Common myeloid progenitor, CD34-positive (primary cell): ENCODE measurements around the gene KLHL29.

Source experiments
- CTCF ChIA-PET: fragments of 350-600 bp; sonication (Branson Sonifier 250); formaldehyde crosslinking; loops from one replicate; lab custom pipeline; 2021; ENCODE audit warnings: antibody characterized with exemption; lab: Charles Lee
- POLR2A ChIA-PET: fragments of 350-600 bp; sonication (Branson Sonifier 250); formaldehyde crosslinking; loops from one replicate; lab custom pipeline; 2021; ENCODE audit warnings: antibody characterized with exemption; lab: Charles Lee
- DNase-seq, 3 donors: peaks; one replicate each; pipeline versions ENCODE4 v3.0.0 to v3.0.0-alpha.2; 2013
- H3K27ac ChIP-seq, 2 experiments: 1 replicate in 1 of 2; 2 replicates in 1 of 2; pipeline ENCODE4 v1.7.0; 2013; ENCODE audit warnings: inconsistent platforms in 2 of 2, low read length in 2 of 2, mild to moderate bottlenecking in 2 of 2, low read depth in 1 of 2, moderate library complexity in 1 of 2; ENCODE audit not compliant: severe bottlenecking in 2 of 2, insufficient read depth in 1 of 2, poor library complexity in 1 of 2
- H3K27me3 ChIP-seq, 5 experiments: replicated peaks in 2 of 5; 1 replicate in 3 of 5; 2 replicates in 2 of 5; pipeline versions ENCODE4 v1.6.1 to v1.7.0; 2013; ENCODE audit warnings: low read length in 4 of 5, mild to moderate bottlenecking in 2 of 5, moderate library complexity in 2 of 5, inconsistent platforms in 1 of 5; ENCODE audit not compliant: insufficient read depth in 5 of 5, control insufficient read depth in 4 of 5
- H3K36me3 ChIP-seq, 4 experiments: 1 replicate in 2 of 4; 2 replicates in 2 of 4; pipeline versions ENCODE4 v1.6.1 to v1.7.0; 2013; ENCODE audit warnings: low read length in 3 of 4, control low read depth in 1 of 4, mild to moderate bottlenecking in 1 of 4; ENCODE audit not compliant: control insufficient read depth in 4 of 4, insufficient read depth in 4 of 4
- H3K4me1 ChIP-seq, 4 experiments: 1 replicate in 3 of 4; 2 replicates in 1 of 4; pipeline versions ENCODE4 v1.6.1 to v1.7.1; 2013; ENCODE audit warnings: low read length in 3 of 4, mild to moderate bottlenecking in 3 of 4, control low read depth in 1 of 4, inconsistent platforms in 1 of 4, moderate library complexity in 1 of 4; ENCODE audit not compliant: control insufficient read depth in 4 of 4, insufficient read depth in 4 of 4; ENCODE audit errors: control extremely low read depth in 1 of 4
- H3K4me3 ChIP-seq, 7 experiments: 1 replicate in 4 of 7; 2 replicates in 3 of 7; pipeline versions ENCODE4 v1.5.1 to v1.7.0; 2013; ENCODE audit warnings: mild to moderate bottlenecking in 7 of 7, low read length in 6 of 7, moderate library complexity in 6 of 7, inconsistent platforms in 2 of 7, low read depth in 2 of 7, control low read depth in 1 of 7; ENCODE audit not compliant: insufficient read depth in 4 of 7, control insufficient read depth in 1 of 7; ENCODE audit errors: extremely low read depth in 1 of 7
- H3K9me3 ChIP-seq, 5 experiments: 1 replicate in 4 of 5; 2 replicates in 1 of 5; pipeline versions ENCODE4 v1.6.1 to v1.7.1; 2013; ENCODE audit warnings: low read length in 4 of 5, mild to moderate bottlenecking in 2 of 5, inconsistent platforms in 1 of 5, low read depth in 1 of 5, moderate library complexity in 1 of 5; ENCODE audit not compliant: control insufficient read depth in 4 of 5, insufficient read depth in 2 of 5; ENCODE audit errors: control extremely low read depth in 1 of 5
- WGBS: methylation state at CpG from one replicate; pipeline ENCODE4 v1.1.5; 2013; ENCODE audit not compliant: insufficient coverage; 5-methylcytosine and 5-hydroxymethylcytosine counted together

Gene KLHL29

GRCh38 chr2:23631389-23631788 is 246.4 kb downstream of the KLHL29 start:
- ChIA-PET POLR2A (no interaction called here), CTCF (no interaction called here)
- no peaks in the 10 kb centered on the region for H3K4me1 ChIP-seq
- no peak overlapping the region for H3K27ac ChIP-seq
- no peak overlapping the region for H3K4me3 ChIP-seq
- DNase-seq, result no peak
- H3K27me3 ChIP-seq, result peaks cover 0 to 11% (median 8%) of the 10 kb centered on the region in 5 experiments
- no peaks in the 10 kb centered on the region for H3K9me3 ChIP-seq
- no peaks in the 10 kb centered on the region for H3K36me3 ChIP-seq
- 83% methylated on average over 7 of the region's 11 CpGs for WGBS

DNA sequence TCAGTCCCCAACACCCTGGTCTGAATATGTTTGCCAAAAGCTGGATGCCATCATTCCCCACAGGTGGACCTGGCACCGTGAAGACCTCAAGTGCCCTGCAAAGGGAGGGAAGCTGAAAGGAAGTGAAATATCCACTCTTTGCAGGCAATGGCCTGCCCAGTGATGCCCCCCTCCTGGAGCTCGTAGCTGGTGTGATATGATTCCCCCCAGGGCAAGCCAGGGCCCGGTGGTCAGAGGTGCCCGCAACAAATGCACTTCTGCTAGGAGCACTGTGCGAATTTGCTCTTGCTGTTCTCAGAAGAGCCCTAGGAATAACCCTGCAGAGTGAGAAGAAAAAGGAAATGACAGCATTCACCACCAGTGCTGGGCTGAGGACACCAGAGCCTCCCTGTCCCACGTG is 247.4 kb downstream of the KLHL29 start:
- Histone ChIP-seq H3K4me3 (no peak overlapping the region), H3K9me3 (no peaks in the 10 kb centered on the region), H3K36me3 (no peaks in the 10 kb centered on the region), H3K4me1 (no peaks in the 10 kb centered on the region), H3K27me3 (peaks cover 0 to 9% (median 6%) of the 10 kb centered on the region in 5 experiments), H3K27ac (no peak overlapping the region)
- ChIA-PET CTCF (no interaction called here), POLR2A (no interaction called here)
- DNase-seq, result no peak
- WGBS, result 60% methylated on average over 6 of the region's 6 CpGs

DNA sequence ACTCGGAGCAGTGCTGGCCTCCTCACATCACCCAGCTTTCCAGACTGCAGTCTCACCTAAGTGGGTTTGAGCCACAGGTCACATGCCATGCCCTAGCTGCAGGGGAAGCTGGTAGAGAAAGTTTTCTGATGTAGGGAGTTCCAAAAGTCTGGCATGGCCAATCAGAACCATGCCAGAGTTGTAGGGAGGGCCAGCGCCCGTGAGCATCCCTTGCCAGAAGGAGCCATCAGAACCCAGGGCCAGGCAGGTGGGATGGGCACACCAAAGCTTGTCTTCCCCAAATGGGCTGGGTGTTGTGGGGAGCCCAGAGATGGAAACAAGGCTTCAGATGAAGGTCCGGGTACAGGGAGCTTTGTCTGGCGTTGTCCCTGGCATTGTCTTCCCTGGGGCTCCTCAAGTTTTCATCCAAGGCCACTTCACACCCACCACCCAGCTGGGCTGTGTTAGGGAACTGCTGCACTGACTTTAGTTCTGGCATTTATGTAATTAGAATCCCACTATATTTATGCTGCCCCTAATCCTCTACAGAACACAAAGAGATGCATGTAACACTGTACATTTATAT is 247.9 kb downstream of the KLHL29 start:
- Histone ChIP-seq H3K36me3 (no peaks in the 10 kb centered on the region), H3K27ac (no peak overlapping the region), H3K9me3 (no peaks in the 10 kb centered on the region), H3K4me3 (no peak overlapping the region), H3K4me1 (no peaks in the 10 kb centered on the region), H3K27me3 (peaks cover 0 to 9% (median 4%) of the 10 kb centered on the region in 5 experiments)
- ChIA-PET POLR2A (no interaction called here), CTCF (no interaction called here)
- DNase-seq, result no peak
- WGBS, result 100% methylated on average over 3 of the region's 5 CpGs

- Histone ChIP-seq H3K27me3 (peaks cover 0 to 9% (median 2%) of the 10 kb centered on the region in 5 experiments), H3K9me3 (no peaks in the 10 kb centered on the region), H3K36me3 (no peaks in the 10 kb centered on the region), H3K4me3 (no peak overlapping the region), H3K4me1 (no peaks in the 10 kb centered on the region), H3K27ac (no peak overlapping the region)
- CTCF ChIA-PET, result interaction anchor here (0.7 kb wide), 1 partner anchor 11 kb away, joined by 3 read pairs; no protein-coding TSS in a partner anchor
- POLR2A ChIA-PET, result no interaction called here
- WGBS, result 93% methylated on average over 8 of the region's 8 CpGs
- DNase-seq, result no peak
Measured at GRCh38 chr2:23633966-23634365, 249.0 kb downstream of the KLHL29 start.

DNA sequence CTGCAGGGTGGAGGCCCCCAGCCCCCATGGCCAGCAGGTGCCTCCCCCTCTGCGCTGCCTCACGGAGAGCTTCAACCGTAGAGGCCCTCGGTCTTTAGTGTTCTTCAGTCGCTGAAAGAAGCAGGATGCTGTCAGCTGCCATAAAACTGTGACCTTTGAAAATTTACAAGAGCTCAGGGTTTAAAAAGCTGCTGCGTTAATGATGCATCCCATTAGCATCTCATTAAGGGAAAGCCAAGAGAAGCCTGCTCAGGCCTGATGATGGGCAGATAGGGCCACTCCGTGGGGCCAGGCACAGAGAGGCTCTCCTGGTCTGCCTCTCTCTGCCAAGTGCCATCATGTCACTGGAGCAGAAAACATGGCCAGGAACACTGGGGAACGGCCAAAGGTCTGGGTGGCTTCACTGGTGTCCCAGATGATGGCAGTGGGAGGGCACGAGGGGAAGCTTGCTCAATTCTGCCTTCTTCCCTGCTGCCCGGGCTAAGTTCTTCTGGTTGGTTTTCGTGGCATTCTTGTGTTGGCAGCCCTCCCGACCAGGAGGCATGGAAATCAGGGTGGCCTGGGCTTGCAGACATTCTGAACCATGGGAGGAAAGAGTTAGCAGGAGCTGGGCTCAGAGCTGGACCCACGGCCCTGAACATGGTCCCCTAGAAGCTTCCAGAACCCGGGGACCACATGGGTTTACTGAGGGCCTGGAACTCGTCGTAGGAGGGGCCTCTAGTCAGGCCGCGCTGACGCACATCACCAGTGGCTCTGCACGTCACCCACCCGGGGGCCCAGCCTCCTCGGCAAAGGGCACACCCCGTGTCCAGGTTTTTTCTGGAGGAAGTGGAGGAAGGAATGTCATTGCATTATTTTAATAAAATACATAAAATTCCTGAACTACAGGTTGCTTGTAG is 250.7 kb downstream of the KLHL29 start:
- CTCF ChIA-PET, result interaction anchor here (1.6 kb wide), 1 partner anchor 11 kb away, joined by 5 read pairs; no protein-coding TSS in a partner anchor
- Histone ChIP-seq H3K4me3 (no peak overlapping the region), H3K27ac (no peak overlapping the region), H3K4me1 (no peaks in the 10 kb centered on the region), H3K27me3 (peaks cover 0 to 9% (median 0%) of the 10 kb centered on the region in 5 experiments), H3K36me3 (no peaks in the 10 kb centered on the region), H3K9me3 (no peaks in the 10 kb centered on the region)
- WGBS, result 89% methylated on average over 18 of the region's 23 CpGs
- POLR2A ChIA-PET, result no interaction called here
- DNase-seq, result no peak

- H3K27me3 ChIP-seq, result peaks cover 0 to 9% (median 0%) of the 10 kb centered on the region in 5 experiments
- no peak for DNase-seq
- 87% methylated on average over 7 of the region's 11 CpGs for WGBS
- H3K36me3 ChIP-seq, result no peaks in the 10 kb centered on the region
- no peak overlapping the region for H3K4me3 ChIP-seq
- no peaks in the 10 kb centered on the region for H3K4me1 ChIP-seq
- no peak overlapping the region for H3K27ac ChIP-seq
- CTCF ChIA-PET, result interaction anchor here (1.6 kb wide), 1 partner anchor 12 kb away, joined by 5 read pairs; no protein-coding TSS in a partner anchor
- H3K9me3 ChIP-seq, result no peaks in the 10 kb centered on the region
- POLR2A ChIA-PET, result no interaction called here
Measured at GRCh38 chr2:23636426-23636825, 251.4 kb downstream of the KLHL29 start.
